ENCODE data around the gene IMPDH2. TPM values are rescaled to one million over a fixed set of nuclear protein-coding genes. Genes with fewer than 3 reads are reported as not detected.
A peak's percentile ranks its signal among the peaks of the same experiment; 100 is the strongest.

The IMPDH2 gene
- total RNA-seq, 6 donors from 2014 or later = 67.1 to 142 (median 97.3) TPM

GRCh38 chr3:49032646-49033304 lies 3.6 kb upstream of the IMPDH2 start:
- DNase-seq (no peak), ATAC-seq (ENCODE audit: low FRiP score in 2 of 2) (no peak)
- peaks cover 18 to 68% (median 36%) of the 10 kb centered on the region in 4 donors for H3K36me3 ChIP-seq
- peaks cover 10 to 20% (median 13%) of the 10 kb centered on the region in 4 donors for H3K4me1 ChIP-seq
- H3K4me3 ChIP-seq = no peak overlapping the region
- no peak for TF ChIP-seq POLR2A (IDR thresholded peaks at IDR 0.05)
- no peak for TF ChIP-seq POLR2AphosphoS5 (IDR thresholded peaks at IDR 0.05)
- TF ChIP-seq EP300 (IDR thresholded peaks at IDR 0.05) = no peak
- TF ChIP-seq CTCF (IDR thresholded peaks at IDR 0.05) = no peak
- H3K9me3 ChIP-seq = no peaks in the 10 kb centered on the region
- H3K27me3 ChIP-seq = no peaks in the 10 kb centered on the region
- WGBS, 2 donors = 96 to 97% methylated on average over 6 of the region's 6 CpGs
- peak overlapping the region in 1 of 4 donors; percentile 5 for H3K27ac ChIP-seq

GRCh38 chr3:49030321-49030720 lies 1.1 kb upstream of the IMPDH2 start:
- DNase-seq (no peak), ATAC-seq (ENCODE audit: low FRiP score in 2 of 2) (no peak)
- Histone ChIP-seq H3K9me3 (no peaks in the 10 kb centered on the region), H3K36me3 (peaks cover 20 to 76% (median 43%) of the 10 kb centered on the region in 4 donors), H3K27me3 (no peaks in the 10 kb centered on the region), H3K4me3 (no peak overlapping the region), H3K27ac (peak overlapping the region in 1 of 4 donors; percentile 92), H3K4me1 (peaks cover 10 to 20% (median 15%) of the 10 kb centered on the region in 4 donors)
- TF ChIP-seq POLR2A (IDR thresholded peaks at IDR 0.05) (no peak), EP300 (IDR thresholded peaks at IDR 0.05) (no peak), POLR2AphosphoS5 (IDR thresholded peaks at IDR 0.05) (no peak), CTCF (IDR thresholded peaks at IDR 0.05) (no peak)
- WGBS, 2 donors = 89 to 91% methylated on average over 6 of the region's 6 CpGs

GRCh38 chr3:49029563-49029884 lies 326 bp upstream of the IMPDH2 start:
- peak overlapping the region in 3 of 4 donors; percentile 56 to 88 (median 70) for H3K4me3 ChIP-seq
- ATAC-seq (ENCODE audit: low FRiP score in 2 of 2) (no peak), DNase-seq (no peak)
- H3K4me1 ChIP-seq = peaks cover 10 to 20% (median 15%) of the 10 kb centered on the region in 4 donors
- H3K36me3 ChIP-seq = peaks cover 24 to 76% (median 49%) of the 10 kb centered on the region in 4 donors
- TF ChIP-seq EP300 (IDR thresholded peaks at IDR 0.05) (no peak), POLR2A (IDR thresholded peaks at IDR 0.05) (no peak), CTCF (IDR thresholded peaks at IDR 0.05) (peak in 1 of 6 experiments; percentile 3)
- H3K27me3 ChIP-seq = no peaks in the 10 kb centered on the region
- 3 to 6% methylated on average over 7 of the region's 7 CpGs for WGBS, 2 donors
- H3K9me3 ChIP-seq = no peaks in the 10 kb centered on the region
- peak overlapping the region; percentile 88 to 93 (median 92) for H3K27ac ChIP-seq

- DNase-seq (no peak), ATAC-seq (ENCODE audit: low FRiP score in 2 of 2) (no peak)
- 81 to 84% methylated on average over 4 of the region's 4 CpGs for WGBS, 2 donors
- no peak for TF ChIP-seq EP300 (IDR thresholded peaks at IDR 0.05)
- H3K27ac ChIP-seq = peak overlapping the region; percentile 88 to 93 (median 92)
- peaks cover 31 to 76% (median 58%) of the 10 kb centered on the region in 4 donors for H3K36me3 ChIP-seq
- H3K27me3 ChIP-seq = no peaks in the 10 kb centered on the region
- peak overlapping the region in 2 of 4 donors; percentile 70 to 88 for H3K4me3 ChIP-seq
- peaks cover 15 to 27% (median 20%) of the 10 kb centered on the region in 4 donors for H3K4me1 ChIP-seq
- no peaks in the 10 kb centered on the region for H3K9me3 ChIP-seq
These were observed 913 bp downstream of the IMPDH2 start for GRCh38 chr3:49028298-49028672.

- peaks cover 27 to 72% (median 57%) of the 10 kb centered on the region in 4 donors for H3K36me3 ChIP-seq
- H3K27ac ChIP-seq = peak overlapping the region in 3 of 4 donors; percentile 8 to 92 (median 92)
- no peaks in the 10 kb centered on the region for H3K9me3 ChIP-seq
- 95 to 96% methylated on average over 9 of the region's 9 CpGs for WGBS, 2 donors
- TF ChIP-seq POLR2A (IDR thresholded peaks at IDR 0.05) (peak in 1 of 4 donors; percentile 2), EP300 (IDR thresholded peaks at IDR 0.05) (no peak)
- H3K4me1 ChIP-seq = peaks cover 21 to 34% (median 26%) of the 10 kb centered on the region in 4 donors
- DNase-seq = no peak
- ATAC-seq (ENCODE audit: low FRiP score in 2 of 2) = no peak
- no peaks in the 10 kb centered on the region for H3K27me3 ChIP-seq
- H3K4me3 ChIP-seq = no peak overlapping the region
These were observed 1.6 kb downstream of the IMPDH2 start for GRCh38 chr3:49027634-49028033.

GRCh38 chr3:49026536-49026935 lies 2.7 kb downstream of the IMPDH2 start:
- WGBS, 2 donors = 91 to 96% methylated on average over 3 of the region's 3 CpGs
- Histone ChIP-seq H3K36me3 (peaks cover 17 to 61% (median 46%) of the 10 kb centered on the region in 4 donors), H3K27ac (no peak overlapping the region)

More at GRCh38 chr3:49026536-49026935, 2.7 kb downstream of the IMPDH2 start:
- Histone ChIP-seq H3K9me3 (no peaks in the 10 kb centered on the region), H3K4me1 (peaks cover 23 to 37% (median 29%) of the 10 kb centered on the region in 4 donors), H3K27me3 (no peaks in the 10 kb centered on the region), H3K4me3 (no peak overlapping the region)
- no peak for DNase-seq
- TF ChIP-seq CTCF (IDR thresholded peaks at IDR 0.05) (no peak), POLR2AphosphoS5 (IDR thresholded peaks at IDR 0.05) (no peak), EP300 (IDR thresholded peaks at IDR 0.05) (no peak), POLR2A (IDR thresholded peaks at IDR 0.05) (no peak)
- no peak for ATAC-seq (ENCODE audit: low FRiP score in 2 of 2)
